IPS DF 4.7 (cell line): ENCODE data around the gene HSFX4.
"Not testable (repeated sequence)": the region's sequence is repeated elsewhere in the genome, so short reads cannot be mapped to it uniquely, and the experiment has no call there.

Experiments
- DNase-seq: peaks from one replicate; pipeline ENCODE4 v3.0.0-alpha.2; 2013; ENCODE audit warnings: low spot score; ENCODE audit errors: extremely low read depth

HSFX4 gene

DNA sequence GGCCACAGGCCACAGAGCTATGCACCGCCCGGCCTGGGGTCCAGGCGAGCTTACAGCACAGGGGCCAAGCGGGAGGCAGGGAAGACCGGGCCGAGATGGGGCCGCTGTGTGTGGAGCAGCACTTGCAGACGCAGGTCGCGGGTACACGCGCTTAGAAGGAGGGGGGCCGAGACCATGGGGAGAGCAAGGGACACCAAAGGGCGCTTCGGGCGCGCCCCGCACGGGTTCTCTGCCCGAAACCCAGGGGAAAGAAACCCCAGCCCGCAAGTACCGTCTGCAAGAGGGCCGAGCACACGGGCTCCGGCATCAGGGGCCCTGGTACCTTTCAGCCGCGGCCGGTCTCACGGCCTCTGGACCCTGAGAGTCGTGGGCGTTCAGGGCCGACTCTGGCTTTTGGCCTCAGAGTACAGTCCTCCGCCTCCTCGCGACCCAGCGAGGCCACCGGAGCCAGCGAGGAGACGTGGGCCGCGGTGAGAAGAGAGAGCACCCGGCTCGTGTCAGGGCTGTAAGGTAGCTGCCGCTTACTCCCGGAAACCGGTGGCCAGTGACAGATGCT lies 8.6 kb downstream of the HSFX4 start:
- no peak for DNase-seq

DNA sequence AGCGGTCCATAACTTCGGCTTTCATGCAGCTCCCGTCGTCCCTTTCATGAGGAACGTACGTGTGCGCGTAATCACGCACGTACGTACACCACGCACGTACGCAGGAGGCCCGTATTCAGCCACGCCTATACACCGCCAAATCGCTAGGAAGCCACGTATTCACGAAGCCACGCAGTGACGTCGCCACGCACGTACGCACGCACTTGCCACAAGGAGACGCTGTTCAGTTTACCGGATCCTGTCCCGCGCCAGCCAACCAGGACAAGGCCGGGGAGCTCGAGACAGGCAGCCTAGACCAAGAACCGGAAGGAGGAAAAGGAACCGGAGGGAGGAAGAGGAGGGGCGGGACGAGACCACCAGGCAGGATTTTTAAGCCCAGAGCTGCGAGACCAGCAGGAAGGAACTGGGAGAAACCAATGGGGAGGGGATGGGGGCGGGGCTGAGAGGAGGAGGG lies 9.1 kb downstream of the HSFX4 start, which contains the start of gene EOLA2:
TSS of gene EOLA2 (minus strand) at position 65 of the 454 bp plus-strand sequence. CDS start 4,617 bp downstream, outside the sequence.
- peak; percentile 82 for DNase-seq

DNA sequence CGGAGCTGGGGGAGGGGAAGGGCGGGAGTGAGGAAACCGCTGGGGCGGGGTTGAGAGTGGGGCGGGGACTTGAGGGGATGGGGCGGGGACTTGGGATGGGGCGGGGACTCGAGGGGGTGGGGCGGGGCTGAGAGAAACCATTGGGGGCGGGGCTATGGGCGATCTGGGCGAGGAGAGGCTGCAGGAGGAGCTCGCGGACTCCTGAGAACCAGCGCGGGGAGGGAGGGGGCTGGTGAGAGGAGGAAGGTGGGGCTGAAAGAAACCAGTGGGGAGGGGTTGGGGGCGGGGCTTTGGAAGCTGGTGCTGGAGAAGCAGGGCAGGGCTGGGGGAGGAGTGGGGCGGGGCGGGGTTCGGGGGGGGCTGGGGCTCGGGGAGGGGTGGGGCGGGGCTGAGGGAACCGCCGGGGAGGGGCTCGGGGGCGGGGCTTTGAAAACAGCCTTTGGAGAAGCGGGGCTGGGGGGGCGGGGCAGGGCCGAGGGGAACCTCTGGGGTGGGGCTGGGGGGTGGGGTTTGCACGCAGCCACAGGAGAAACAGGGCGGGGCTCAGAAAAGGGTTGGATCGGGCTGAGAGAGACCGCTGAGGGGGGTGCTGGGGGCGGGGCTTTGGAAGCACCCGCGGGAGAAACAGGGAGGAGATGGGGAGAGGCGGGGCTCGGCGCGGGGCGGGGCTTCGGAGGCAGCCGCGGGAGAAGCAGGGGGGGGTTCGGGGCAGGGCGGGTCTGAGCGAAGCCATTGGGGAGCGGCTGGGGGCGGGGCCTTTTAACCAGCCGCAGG lies 9.7 kb downstream of the HSFX4 start:
- no peak for DNase-seq

DNA sequence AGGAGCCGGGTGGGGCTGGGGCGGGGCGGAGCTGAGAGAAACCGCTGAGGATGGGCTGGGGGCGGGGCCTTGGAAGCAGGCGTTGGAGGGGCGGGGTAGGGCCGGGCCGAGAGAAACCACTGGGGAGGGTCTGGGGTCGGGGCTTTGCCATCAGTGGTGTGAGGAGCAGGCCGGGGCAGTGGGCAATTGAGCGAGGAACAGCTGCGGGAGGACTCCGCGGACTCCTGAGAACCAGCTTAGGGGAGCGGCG lies 10.2 kb downstream of the HSFX4 start:
- no peak for DNase-seq

DNA sequence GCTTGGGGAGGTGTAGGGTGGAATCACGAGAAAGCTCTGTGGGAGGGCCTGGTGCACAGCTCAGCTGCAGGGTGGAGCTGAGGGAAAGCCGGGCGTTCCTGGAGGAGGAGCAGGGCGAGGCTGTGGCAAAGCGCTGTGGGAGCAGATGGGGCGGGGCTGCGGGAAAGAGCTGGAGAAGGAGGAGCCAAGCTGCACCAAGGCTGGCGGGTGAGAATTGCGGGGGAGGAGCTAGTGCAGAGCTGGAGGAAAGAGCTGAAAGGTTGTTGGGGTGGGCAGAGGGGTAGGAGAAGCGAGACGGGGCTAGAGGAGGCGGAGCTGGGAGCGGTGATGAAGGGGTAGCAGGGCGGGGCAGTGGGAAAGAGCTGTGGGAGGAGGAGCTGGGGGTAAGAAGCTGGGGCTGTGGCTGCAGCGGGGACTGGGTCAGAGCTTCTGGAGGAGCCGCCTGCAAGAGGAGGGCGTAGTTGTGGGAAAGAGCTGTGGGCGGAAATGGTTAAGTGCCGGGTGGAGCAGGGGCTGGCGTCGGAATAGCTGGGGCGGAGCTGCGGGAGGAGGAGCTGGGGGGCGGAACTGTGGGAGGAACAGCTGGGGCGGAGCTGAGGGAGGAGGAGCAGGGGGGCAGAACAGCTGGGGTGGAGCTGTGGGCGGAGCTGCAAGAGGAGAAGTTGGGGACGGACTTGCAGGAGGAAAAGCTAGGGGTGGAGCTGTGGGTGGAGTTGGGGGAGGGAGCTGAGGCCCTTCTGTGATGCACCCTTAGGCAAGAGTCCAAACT lies 10.7 kb downstream of the HSFX4 start:
- DNase-seq, result no peak

DNA sequence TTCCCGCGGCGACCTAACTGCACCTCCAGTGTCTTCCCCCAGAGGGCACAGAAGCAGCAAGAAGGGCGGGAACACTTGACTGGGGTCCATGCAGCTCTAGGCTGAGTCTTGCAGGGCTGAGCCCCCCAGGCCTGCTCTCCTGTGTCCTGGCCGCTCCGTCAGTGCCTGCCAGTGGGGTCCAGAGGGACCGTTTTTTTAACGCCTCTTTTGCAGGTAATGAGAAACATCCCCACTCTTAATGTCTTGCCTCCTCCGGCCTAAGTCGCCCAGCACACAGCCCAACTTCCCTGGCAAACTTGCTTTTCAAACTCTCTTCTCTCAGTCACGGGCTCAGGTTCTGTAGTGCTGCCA lies 11.3 kb downstream of the HSFX4 start:
- DNase-seq, result not testable (repeated sequence)

DNA sequence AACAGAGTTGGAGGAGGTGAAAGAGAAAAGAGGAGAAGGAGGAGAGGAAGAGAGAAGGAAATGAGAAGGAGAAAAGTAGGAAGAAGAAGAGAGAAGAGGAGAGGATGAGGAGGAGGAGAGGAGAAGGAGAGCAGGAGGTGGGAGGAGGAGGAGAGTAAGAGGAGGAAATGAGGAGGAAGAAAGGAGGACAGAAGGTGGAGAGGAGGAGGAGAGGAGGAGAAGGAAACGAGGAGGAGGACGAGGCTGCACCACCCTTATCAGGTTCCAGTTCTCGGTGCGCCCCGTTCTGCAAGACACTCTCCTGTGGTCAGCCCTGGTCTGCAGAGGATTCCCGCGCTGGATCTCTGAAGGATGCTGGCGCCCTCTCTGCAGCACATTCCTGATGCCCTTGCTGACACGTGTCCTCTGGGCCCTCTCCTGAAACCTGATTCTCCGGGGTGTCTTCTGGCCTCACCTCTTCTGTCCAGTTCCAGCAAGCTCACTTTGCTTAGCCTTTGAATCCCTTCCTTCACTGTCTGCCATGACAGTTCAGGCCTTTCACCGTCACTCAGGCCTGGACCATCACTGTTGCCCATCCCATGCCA lies 15.8 kb downstream of the HSFX4 start:
- DNase-seq, result not testable (repeated sequence)

DNA sequence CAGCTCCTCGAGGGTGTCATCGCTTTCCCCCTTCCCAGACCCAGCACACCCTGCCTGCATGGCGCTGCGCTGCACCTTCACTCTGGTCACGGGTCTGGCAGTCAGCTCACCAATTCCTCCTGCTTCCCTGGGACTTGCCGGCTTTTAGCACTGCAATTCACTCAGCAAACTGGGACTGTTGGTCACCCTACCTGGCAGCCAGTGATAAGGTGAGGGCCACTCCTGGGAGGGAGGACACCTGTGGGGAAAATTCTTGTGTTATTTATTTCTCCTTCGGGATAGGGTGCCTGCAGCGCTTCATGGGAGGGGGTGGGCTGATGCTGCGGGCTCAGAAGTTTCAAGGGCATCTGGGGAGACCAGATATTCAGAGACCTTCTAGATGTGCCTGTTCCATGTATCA lies 16.4 kb downstream of the HSFX4 start:
- not testable (repeated sequence) for DNase-seq

DNA sequence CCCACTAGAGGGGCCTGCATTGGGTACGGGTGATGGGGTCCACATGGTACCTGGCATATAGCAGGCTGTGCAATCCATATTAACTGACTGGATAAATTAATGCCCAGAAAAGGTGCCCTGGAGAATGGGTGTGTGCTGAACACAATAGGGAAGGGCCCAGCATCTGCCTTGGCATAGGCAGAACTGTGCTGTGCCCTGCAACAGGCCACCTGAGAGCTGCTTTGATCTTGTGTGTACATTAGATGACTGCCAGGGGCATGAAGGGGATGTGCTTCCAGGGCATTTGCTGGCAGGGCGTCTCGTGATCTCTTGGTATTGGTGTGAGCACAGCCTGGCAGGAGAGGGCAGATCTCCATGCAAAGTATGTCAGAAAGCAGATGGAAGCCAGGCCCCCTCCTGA lies 17.6 kb downstream of the HSFX4 start:
- DNase-seq, result not testable (repeated sequence)

DNA sequence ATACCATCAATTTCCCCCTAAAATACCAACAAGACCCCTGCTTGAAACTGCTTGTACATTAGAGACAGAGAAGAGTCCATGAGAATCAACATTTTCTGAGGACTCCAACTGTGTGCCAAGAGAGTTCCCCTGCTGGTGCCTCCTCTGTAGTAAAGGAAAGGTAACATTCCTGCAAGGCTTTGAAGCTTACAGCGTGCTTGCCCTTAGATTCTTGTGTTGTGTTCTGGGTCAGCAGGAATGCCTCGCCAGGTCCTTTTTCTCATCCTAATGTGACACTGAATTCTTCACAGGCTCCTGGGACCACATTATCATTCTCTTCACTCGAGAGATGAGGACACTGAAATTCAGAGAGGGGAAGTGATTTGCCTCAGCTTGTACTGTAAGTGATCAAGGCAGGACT lies 18.6 kb downstream of the HSFX4 start:
- no peak for DNase-seq

DNA sequence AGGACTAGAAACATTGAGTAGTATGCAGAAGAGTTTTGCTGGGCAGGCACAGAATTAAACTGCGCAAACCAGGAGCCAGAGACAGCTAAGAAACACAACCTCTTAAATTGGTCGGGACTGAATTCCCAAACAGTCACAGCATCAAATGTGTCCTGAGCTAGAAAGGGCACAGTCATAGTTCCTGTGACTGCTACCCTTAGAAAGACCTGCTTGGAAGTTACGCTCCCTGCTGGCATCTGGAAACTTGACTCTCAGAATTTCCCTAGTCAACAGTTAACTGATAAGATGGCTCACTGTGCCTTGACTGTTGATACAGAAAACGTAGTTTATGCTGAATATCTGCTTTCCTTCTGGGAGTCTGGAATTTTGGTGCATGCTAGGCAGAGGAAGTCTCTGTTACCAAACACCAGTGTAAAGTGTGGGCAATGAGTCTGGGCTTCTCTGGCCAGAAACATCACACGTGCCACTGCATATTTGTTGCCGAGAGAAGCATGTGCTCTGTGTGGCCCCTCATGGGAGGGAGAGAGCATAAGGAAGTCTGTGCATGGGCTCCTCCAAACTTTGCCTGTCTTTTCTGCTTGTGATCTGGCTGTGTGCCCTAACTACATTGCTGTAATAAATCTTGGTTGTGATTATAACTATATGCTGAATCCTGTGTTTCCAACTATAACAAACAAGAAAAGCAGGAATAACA lies 20.5 kb downstream of the HSFX4 start:
- no peak for DNase-seq

DNA sequence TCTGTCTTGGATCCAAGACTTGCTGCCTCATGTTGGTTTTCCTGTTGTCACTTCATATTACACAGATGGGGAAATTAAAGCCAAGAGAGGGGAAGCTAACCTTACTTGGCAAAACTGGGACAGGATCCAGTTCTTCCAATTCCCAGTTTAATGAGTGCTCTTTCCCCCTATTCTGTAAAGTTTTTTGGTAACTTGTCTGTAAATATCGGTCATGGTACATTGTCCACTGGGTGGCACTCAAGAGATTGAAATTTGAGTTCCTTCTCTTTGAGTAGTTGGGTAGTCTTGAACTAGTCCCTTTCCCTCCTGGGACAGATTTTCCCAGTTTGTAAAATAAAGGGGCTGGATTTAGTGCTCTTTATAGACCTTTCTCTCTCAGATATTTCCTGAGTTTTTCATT lies 21.3 kb downstream of the HSFX4 start:
- no peak for DNase-seq

DNA sequence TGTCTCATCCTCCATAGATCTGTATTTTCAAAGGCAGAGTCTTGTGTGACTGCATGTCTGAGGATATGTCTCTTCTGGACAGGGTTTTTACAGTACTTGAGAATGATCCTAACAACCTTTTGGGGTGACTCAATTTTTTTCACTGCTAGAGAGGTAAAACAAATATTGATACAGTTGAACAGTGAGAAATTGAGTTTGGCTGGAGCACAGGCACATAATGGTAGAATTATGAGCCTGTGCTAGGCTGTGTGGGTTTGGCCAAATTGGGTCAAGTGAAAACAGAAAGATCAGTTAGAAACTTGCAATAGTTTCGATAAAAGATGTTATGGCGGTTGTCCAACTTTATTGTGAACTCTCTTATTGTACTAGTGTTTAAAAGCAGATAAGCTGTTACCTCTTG lies 32.2 kb downstream of the HSFX4 start:
- DNase-seq, result no peak

DNA sequence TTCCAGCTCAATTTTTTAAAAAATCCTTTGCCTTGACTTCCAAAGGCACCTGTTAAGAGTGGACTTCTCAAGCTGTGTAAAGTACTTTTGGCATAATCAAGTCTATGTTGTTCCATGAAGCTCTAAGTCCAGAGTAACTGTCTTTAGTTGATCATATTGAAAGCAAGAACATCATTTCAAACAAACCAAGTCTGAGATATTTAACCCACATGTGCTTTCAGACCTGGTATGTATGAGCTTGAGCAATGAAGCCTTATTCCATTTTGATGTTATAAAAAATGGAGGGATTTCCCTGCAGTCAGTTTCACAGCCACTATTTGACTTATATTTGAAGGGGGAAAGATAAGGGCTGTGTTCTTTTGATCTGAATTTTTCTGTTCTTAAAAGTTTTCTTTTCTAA lies 32.6 kb downstream of the HSFX4 start:
- no peak for DNase-seq

DNA sequence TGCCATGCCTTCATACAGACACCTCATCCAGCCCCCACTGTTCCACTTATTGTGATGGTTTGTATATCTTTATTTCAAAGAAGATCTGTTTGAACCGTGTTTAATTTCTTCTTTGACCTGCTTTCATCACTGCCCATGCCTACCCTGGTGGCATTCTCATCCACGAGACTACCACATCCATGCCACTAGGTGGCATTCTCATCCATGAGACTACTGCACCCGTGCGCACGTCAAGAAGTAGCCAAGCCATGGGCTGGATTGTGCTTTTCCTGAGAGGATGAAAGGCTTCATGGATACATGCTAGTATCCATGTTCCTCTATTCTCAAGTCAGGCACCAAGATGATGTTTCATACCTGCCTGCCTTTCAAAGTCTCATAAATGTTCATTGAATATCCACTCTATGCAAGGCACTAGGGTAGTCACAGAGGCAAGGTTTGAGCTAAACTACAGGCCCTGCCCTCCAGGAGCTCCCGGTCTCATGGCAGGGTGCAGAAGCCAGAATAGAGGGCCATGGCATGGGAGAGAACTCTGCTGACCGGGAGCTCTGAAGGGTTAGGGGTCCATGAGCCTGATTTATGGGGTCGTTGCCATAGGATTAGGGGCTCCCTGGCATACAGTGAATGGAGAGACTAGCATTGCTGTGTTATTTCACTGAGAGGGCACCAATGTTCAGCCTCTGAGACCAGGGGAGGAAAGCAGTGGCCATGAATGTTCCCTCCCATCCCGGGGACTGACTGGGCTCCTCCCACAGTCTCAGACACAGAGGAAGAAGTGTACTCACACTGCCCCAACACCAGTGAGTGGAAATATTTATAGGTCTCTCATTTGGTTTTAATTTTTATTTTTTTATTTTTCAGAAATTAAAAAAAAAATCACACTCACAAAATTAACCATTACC lies 33.7 kb downstream of the HSFX4 start:
- no peak for DNase-seq

DNA sequence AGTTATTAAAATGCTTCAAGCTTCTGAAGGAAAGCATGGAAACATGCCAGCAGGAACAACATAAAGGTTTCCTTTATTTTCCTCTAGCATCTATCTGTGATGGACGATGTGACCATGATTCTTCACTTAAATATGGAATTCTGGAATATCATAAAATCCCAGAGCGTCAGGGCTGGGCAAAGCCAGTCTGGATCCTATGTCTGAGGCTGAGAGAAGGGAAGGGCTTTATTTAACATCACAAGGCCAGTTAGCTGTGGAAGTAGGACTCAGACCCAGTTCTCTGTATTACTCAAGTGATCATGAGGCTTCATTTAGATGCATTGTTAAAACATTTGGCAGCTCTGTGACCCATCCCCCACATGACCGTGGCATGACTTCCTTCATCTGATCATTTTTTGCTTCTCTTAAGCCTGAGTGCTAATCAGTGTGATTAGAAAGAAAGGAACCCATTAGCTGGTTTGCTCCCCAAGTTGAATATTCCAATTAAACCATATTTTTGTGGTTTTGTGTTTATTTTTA lies 49.8 kb downstream of the HSFX4 start:
- DNase-seq, result no peak
